ENCODE measurements around the gene CCDC3.

Gene CCDC3

GRCh38 chr10:12980102-12980661 is 21.3 kb downstream of the CCDC3 start:
- no peak overlapping the region for H3K27ac ChIP-seq (ENCODE audit: low read depth, low read length)

GRCh38 chr10:12978891-12979290 is 22.6 kb downstream of the CCDC3 start:
- no peaks in the 10 kb centered on the region for H3K36me3 ChIP-seq (ENCODE audit: control insufficient read depth, low read length)
- H3K9me3 ChIP-seq (ENCODE audit: control insufficient read depth, insufficient read depth, low read length), result no peaks in the 10 kb centered on the region
- no peaks in the 10 kb centered on the region for H4K20me1 ChIP-seq (ENCODE audit: control insufficient read depth, insufficient read depth, low read depth, low read length)
- no peaks in the 10 kb centered on the region for H3K79me2 ChIP-seq (ENCODE audit: control insufficient read depth, low read length)
- H3F3A ChIP-seq (ENCODE audit: control insufficient read depth, insufficient read depth), result no peaks in the 10 kb centered on the region
- H3K4me1 ChIP-seq (ENCODE audit: control insufficient read depth, low read length), result no peaks in the 10 kb centered on the region
- no peak overlapping the region for H3K4me3 ChIP-seq (ENCODE audit: low read length)
- no peak overlapping the region for H3K27ac ChIP-seq (ENCODE audit: low read depth, low read length)
- no peak for TF ChIP-seq EZH2phosphoT487 (IDR thresholded peaks at IDR 0.05; ENCODE audit: borderline replicate concordance, low read length)
- no peak for TF ChIP-seq CTCF (IDR thresholded peaks at IDR 0.05; ENCODE audit: low read depth, low read length, poor library complexity, severe bottlenecking)
- no peak overlapping the region for H3K4me2 ChIP-seq (ENCODE audit: low read length)
- H3K27me3 ChIP-seq (ENCODE audit: control insufficient read depth, low read length), result peaks cover 18% of the 10 kb centered on the region; the same call in 1 of the 2 replicates
- H3K9me2 ChIP-seq (replicated peaks; ENCODE audit: control insufficient read depth, low read length), result no peaks in the 10 kb centered on the region

More at GRCh38 chr10:12980102-12980661, 21.3 kb downstream of the CCDC3 start:
- no peaks in the 10 kb centered on the region for H4K20me1 ChIP-seq (ENCODE audit: control insufficient read depth, insufficient read depth, low read depth, low read length)
- H3K9me3 ChIP-seq (ENCODE audit: control insufficient read depth, insufficient read depth, low read length), result no peaks in the 10 kb centered on the region
- no peaks in the 10 kb centered on the region for H3K36me3 ChIP-seq (ENCODE audit: control insufficient read depth, low read length)
- TF ChIP-seq CTCF (IDR thresholded peaks at IDR 0.05; ENCODE audit: low read depth, low read length, poor library complexity, severe bottlenecking) (no peak), EZH2phosphoT487 (IDR thresholded peaks at IDR 0.05; ENCODE audit: borderline replicate concordance, low read length) (no peak)
- no peaks in the 10 kb centered on the region for H3F3A ChIP-seq (ENCODE audit: control insufficient read depth, insufficient read depth)
- no peak overlapping the region for H3K4me3 ChIP-seq (ENCODE audit: low read length)
- no peaks in the 10 kb centered on the region for H3K4me1 ChIP-seq (ENCODE audit: control insufficient read depth, low read length)
- peaks cover 18% of the 10 kb centered on the region; the same call in 1 of the 2 replicates for H3K27me3 ChIP-seq (ENCODE audit: control insufficient read depth, low read length)
- no peaks in the 10 kb centered on the region for H3K9me2 ChIP-seq (replicated peaks; ENCODE audit: control insufficient read depth, low read length)
- H3K79me2 ChIP-seq (ENCODE audit: control insufficient read depth, low read length), result no peaks in the 10 kb centered on the region
- no peak overlapping the region for H3K4me2 ChIP-seq (ENCODE audit: low read length)

- no peaks in the 10 kb centered on the region for H3K4me1 ChIP-seq (ENCODE audit: control insufficient read depth, low read length)
- H3K36me3 ChIP-seq (ENCODE audit: control insufficient read depth, low read length), result no peaks in the 10 kb centered on the region
- no peaks in the 10 kb centered on the region for H4K20me1 ChIP-seq (ENCODE audit: control insufficient read depth, insufficient read depth, low read depth, low read length)
- TF ChIP-seq EZH2phosphoT487 (IDR thresholded peaks at IDR 0.05; ENCODE audit: borderline replicate concordance, low read length) (no peak), CTCF (IDR thresholded peaks at IDR 0.05; ENCODE audit: low read depth, low read length, poor library complexity, severe bottlenecking) (no peak)
- H3K9me3 ChIP-seq (ENCODE audit: control insufficient read depth, insufficient read depth, low read length), result no peaks in the 10 kb centered on the region
- no peaks in the 10 kb centered on the region for H3F3A ChIP-seq (ENCODE audit: control insufficient read depth, insufficient read depth)
- H3K4me2 ChIP-seq (ENCODE audit: low read length), result no peak overlapping the region
- peaks cover 18% of the 10 kb centered on the region; the same call in 1 of the 2 replicates for H3K27me3 ChIP-seq (ENCODE audit: control insufficient read depth, low read length)
- no peaks in the 10 kb centered on the region for H3K9me2 ChIP-seq (replicated peaks; ENCODE audit: control insufficient read depth, low read length)
- no peak overlapping the region for H3K4me3 ChIP-seq (ENCODE audit: low read length)
- H3K27ac ChIP-seq (ENCODE audit: low read depth, low read length), result no peak overlapping the region
- no peaks in the 10 kb centered on the region for H3K79me2 ChIP-seq (ENCODE audit: control insufficient read depth, low read length)
Measured at GRCh38 chr10:12975906-12976305, 25.6 kb downstream of the CCDC3 start.

Measured in DOHH2 (cell line).